Activated B cell treated with CpG ODN at 0.5 μM for 24 hours (primary cell): Measurements from ENCODE around the gene ELK4. TPM values are rescaled to one million over a fixed set of nuclear protein-coding genes. Genes with fewer than 3 reads are reported as not detected.
A peak's percentile ranks its signal among the peaks of the same experiment; 100 is the strongest.

Experiments used
- ATAC-seq: fragments of 200-7000 bp; cut with Tn5 transposase; one replicate; pipeline ENCODE4 v1.10.0; 2021; ENCODE audit warnings: low read depth, mild to moderate bottlenecking, moderate library complexity
- CTCF ChIA-PET: fragments of 350-600 bp; sonication (Branson Sonifier 250); formaldehyde crosslinking; loops from one replicate; lab custom pipeline; 2021; ENCODE audit warnings: antibody characterized with exemption; lab: Charles Lee
- POLR2A ChIA-PET: fragments of 350-600 bp; sonication (Branson Sonifier 250); formaldehyde crosslinking; loops from one replicate; lab custom pipeline; 2021; ENCODE audit warnings: antibody characterized with exemption; lab: Charles Lee
- DNase-seq: peaks from one replicate; pipeline ENCODE4 v3.0.0; 2022
- H3K27ac Mint-ChIP-seq: one replicate; pipeline ENCODE4 v1.8.0; 2020; ENCODE audit warnings: mixed read lengths
- H3K27me3 Mint-ChIP-seq: one replicate; pipeline ENCODE4 v1.8.0; 2021; ENCODE audit warnings: mixed read lengths
- H3K36me3 Mint-ChIP-seq: one replicate; pipeline ENCODE4 v1.8.0; 2021; ENCODE audit warnings: low read depth, mixed read lengths
- H3K4me1 Mint-ChIP-seq: one replicate; pipeline ENCODE4 v1.8.0; 2021; ENCODE audit warnings: mixed read lengths
- H3K4me3 Mint-ChIP-seq: one replicate; pipeline ENCODE4 v1.8.0; 2020; ENCODE audit warnings: mild to moderate bottlenecking, mixed read lengths
- H3K9me3 Mint-ChIP-seq: one replicate; pipeline ENCODE4 v1.8.0; 2020; ENCODE audit warnings: mixed read lengths
- CTCF ChIP-seq: fragments of 200-600 bp; IDR thresholded peaks from one replicate; pipeline ENCODE4 v1.8.0; 2022; ENCODE audit warnings: antibody characterized with exemption, mild to moderate bottlenecking
- intact Hi-C: fragments of 100-400 bp; cut with micrococcal nuclease; formaldehyde crosslinking; loops from one replicate; pipeline ENCODE4 v1.15.1; 2024
- total RNA-seq: library from RNA; stranded (reverse); gene quantifications from 2 replicates; pipeline ENCODE4 v1.2.3, GENCODE V29; 2022

ELK4 gene
- total RNA-seq, result 130 and 141 TPM in 2 replicates

DNA sequence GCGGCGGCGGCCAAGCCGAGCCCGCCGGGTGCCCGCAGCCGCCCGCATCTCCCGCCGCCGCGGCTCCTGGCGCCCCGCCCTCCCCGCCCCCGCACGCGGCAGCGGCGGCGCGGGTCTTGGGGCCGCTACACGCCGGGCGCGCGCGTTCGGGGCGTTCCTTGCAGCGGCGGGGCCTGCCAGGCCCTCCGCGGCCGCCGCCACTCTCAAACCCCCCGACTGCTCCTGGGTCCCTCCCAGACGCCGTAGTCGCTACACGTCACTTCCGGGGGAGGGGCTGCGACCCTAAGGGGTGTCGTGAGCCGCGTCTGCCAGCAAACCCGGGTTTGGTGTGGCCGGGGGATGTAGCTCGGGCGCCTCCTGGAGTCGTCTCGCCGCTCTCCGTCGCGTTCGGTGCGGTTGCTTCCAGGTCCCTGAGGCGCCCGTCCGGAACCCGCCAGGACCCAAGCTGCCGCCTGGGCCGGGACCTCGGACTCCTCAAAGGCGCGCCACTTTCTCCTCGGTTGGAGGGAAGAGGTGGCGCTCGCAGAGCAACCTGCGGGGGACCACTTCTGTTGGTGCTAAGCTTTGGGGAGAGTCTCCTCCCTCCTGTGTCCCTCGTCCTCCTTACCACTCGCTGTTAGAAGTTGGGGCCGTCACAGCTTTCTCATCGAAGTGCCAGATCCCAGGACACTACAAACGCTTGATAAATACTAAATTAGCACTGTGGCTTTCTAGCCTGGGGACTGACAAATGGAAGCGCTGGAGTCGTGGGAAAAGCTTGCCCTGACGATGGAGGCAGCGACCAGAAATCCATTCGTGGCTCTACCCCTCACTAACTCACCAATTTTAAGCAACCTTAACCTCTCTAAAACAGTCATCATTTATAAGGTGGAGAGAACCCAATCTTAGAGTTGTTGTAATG, at the start of gene ELK4:
Gene ELK4, minus strand, starts transcription at position 244 of the 901 bp plus-strand sequence. CDS start 8,129 bp downstream, outside the sequence.
- Mint-ChIP-seq H3K27ac (peak within 1 kb of the TSS; percentile 96), H3K4me1 (peaks cover 45% of the 10 kb centered on the region), H3K27me3 (no peaks in the 10 kb centered on the region), H3K4me3 (peak within 1 kb of the TSS; percentile 96), H3K36me3 (peaks cover 20% of the 10 kb centered on the region), H3K9me3 (no peaks in the 10 kb centered on the region)
- CTCF ChIA-PET, result interaction anchor here (0.9 to 7.3 kb wide), 13 partner anchors 9 to 146 kb away, joined by 3 to 126 read pairs (median 8); a partner anchor contains a TSS
- TF ChIP-seq CTCF, result no peak
- DNase-seq (peak; percentile 99), ATAC-seq (peak; percentile 83)
- POLR2A ChIA-PET, result interaction anchor here (0.6 to 3.7 kb wide), 16 partner anchors 8 to 346 kb away, joined by 3 to 119 read pairs (median 6); partner anchors contain the start of genes NUCKS1, RAB29 and SLC45A3
- intact Hi-C loops, result loop anchor here (1.0 to 2.0 kb wide), 9 partner anchors 13 to 421 kb away; partner anchors contain the start of genes DSTYK and RAB29

- H3K4me3 Mint-ChIP-seq, result no peak overlapping the region
- H3K36me3 Mint-ChIP-seq, result no peaks in the 10 kb centered on the region
- H3K27ac Mint-ChIP-seq, result no peak overlapping the region
- ChIA-PET CTCF (interaction anchor here (1.3 to 3.0 kb wide), 3 partner anchors 23 to 296 kb away, joined by 4 to 23 read pairs (median 9); no protein-coding TSS in a partner anchor), POLR2A (interaction anchor here (1.0 to 2.8 kb wide), 3 partner anchors 11 to 93 kb away, joined by 3 to 29 read pairs (median 4); no protein-coding TSS in a partner anchor)
- no peak for TF ChIP-seq CTCF
- no peaks in the 10 kb centered on the region for H3K9me3 Mint-ChIP-seq
- peaks cover 26% of the 10 kb centered on the region for H3K4me1 Mint-ChIP-seq
- DNase-seq (no peak), ATAC-seq (no peak)
- intact Hi-C loops, result no loop called here
- peaks cover 2% of the 10 kb centered on the region for H3K27me3 Mint-ChIP-seq
Measured at GRCh38 chr1:205681364-205681763, 49.6 kb upstream of the ELK4 start.

DNA sequence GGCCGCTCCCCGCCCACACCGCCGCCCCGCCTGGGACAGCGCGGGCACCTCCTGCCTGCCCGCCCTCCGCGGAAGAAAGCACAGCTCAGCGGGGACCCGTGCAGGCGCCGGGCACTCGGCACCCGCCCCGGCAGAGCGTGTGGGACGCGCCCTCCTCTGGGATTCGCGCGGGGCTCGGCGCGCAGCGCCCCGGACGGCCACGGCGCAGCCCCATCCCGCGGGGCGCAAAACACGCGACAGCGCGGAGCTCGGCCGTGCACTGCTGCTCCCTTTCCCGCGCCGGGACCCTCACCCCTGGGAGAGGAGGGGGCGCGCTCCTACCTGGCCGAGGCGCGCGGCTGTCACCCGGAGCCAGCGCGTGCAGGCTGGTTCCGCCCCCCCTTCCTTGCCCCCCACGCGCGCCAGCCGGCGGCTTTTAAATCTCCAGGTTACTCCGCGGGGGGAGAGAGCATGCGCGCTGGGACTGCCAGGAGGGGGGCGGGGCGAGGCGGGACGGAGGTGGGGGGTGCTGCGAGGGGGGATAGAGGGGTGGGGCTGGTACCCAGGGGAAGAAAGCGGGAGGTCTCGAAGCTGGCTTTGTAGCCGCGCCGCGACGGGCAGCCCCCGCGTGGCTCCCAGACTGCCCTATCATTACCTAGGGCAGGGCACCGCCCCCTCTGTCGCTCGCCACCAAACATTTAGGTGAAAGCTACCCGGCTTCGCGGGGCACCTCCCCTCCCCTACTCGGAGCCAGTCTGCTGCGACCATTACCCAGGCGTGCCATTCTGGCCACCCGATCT, 48.5 kb upstream of the ELK4 start, which contains the start of gene SLC45A3:
Gene SLC45A3, minus strand, starts transcription at position 437 of the 779 bp plus-strand sequence. CDS start 15,853 bp downstream, outside the sequence.
- DNase-seq (no peak), ATAC-seq (peak; percentile 75)
- POLR2A ChIA-PET, result interaction anchor here (0.5 to 2.8 kb wide), 11 partner anchors 10 to 395 kb away, joined by 3 to 29 read pairs (median 4); partner anchors contain the start of gene NUCKS1
- Mint-ChIP-seq H3K4me3 (peak within 1 kb of the TSS; percentile 85), H3K9me3 (no peaks in the 10 kb centered on the region), H3K27me3 (peaks cover 2% of the 10 kb centered on the region), H3K4me1 (peaks cover 26% of the 10 kb centered on the region), H3K27ac (peak within 1 kb of the TSS; percentile 46), H3K36me3 (no peaks in the 10 kb centered on the region)
- CTCF ChIA-PET, result interaction anchor here (0.8 to 3.0 kb wide), 5 partner anchors 11 to 297 kb away, joined by 3 to 23 read pairs (median 9); no protein-coding TSS in a partner anchor
- intact Hi-C loops, result no loop called here
- no peak for TF ChIP-seq CTCF

DNA sequence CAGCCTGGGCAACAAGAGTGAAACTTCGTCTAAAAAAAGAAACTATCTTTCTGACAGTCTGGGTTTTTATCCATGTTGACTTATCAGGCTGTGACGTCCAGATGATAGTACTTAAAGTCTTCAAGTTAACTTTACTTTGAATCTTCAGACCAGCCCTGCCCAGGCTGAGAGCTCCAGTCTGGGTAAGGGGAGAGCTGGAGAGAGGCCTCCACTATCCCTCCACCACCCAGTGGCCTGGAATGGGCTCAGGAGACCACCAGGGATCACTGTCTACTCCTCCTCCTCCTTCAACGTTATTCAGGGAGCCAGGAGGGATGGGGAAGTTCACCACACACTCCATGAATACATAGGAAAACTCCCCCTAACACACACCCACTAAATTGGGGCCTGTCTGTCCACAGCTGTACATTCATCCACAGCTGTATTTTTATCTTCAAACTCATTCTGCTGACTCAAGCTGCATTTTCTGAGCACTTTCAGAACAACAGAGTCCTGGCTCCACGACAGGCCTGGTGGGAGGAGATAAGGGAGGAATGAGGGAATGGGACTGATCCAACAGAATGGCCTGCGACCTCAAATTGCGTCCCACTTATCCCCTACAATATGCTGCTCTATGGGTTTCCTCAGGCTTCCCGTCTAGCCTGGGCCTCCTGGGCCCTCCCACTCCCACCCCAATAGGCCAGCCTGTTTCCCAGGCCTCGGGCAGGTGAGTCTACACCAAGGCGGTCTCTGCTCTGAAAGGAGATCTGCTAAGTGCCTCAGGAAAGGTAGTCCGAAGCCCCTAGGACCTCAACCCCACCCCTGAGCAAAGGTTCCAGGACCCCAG, 46.7 kb upstream of the ELK4 start:
- Mint-ChIP-seq H3K36me3 (no peaks in the 10 kb centered on the region), H3K27me3 (peaks cover 2% of the 10 kb centered on the region), H3K4me3 (peak overlapping the region; percentile 85), H3K9me3 (no peaks in the 10 kb centered on the region), H3K4me1 (peaks cover 26% of the 10 kb centered on the region), H3K27ac (no peak overlapping the region)
- CTCF ChIA-PET, result interaction anchor here (1.8 to 5.0 kb wide), 6 partner anchors 9 to 298 kb away, joined by 5 to 31 read pairs (median 13); no protein-coding TSS in a partner anchor
- DNase-seq (no peak), ATAC-seq (no peak)
- no peak for TF ChIP-seq CTCF
- POLR2A ChIA-PET, result interaction anchor here (0.7 to 2.8 kb wide), 6 partner anchors 8 to 97 kb away, joined by 4 to 29 read pairs (median 6); partner anchors contain the start of gene RAB29
- intact Hi-C loops, result loop anchor here (1.0 kb wide), 1 partner anchor 9 kb away; no protein-coding TSS in a partner anchor
